KOPT-K1 (cell line): ENCODE measurements around the gene OGDH.
"Not testable (repeated sequence)": the region's sequence is repeated elsewhere in the genome, so short reads cannot be mapped to it uniquely, and the experiment has no call there.

Experiments used
- H3K27ac ChIP-seq: fragments of 200-600 bp; sonication (generic); 2 replicates; pipeline ENCODE4 v1.5.1; 2016; ENCODE audit warnings: antibody characterized with exemption, mild to moderate bottlenecking, low read depth, low read length; ENCODE audit not compliant: poor library complexity, severe bottlenecking
- H3K36me3 ChIP-seq: fragments of 200-600 bp; sonication (generic); 2 replicates; pipeline ENCODE4 v1.5.1; 2017; ENCODE audit warnings: antibody characterized with exemption, mild to moderate bottlenecking, low read length, moderate library complexity; ENCODE audit not compliant: insufficient read depth
- H3K9me3 ChIP-seq: fragments of 200-600 bp; sonication (generic); 2 replicates; pipeline ENCODE4 v1.5.1; 2017; ENCODE audit warnings: antibody characterized with exemption, low read length, mild to moderate bottlenecking; ENCODE audit not compliant: insufficient read depth, poor library complexity, severe bottlenecking

Gene OGDH

GRCh38 chr7:44606341-44607140 lies at the start of gene OGDH:
TSS of gene OGDH (plus strand) at chr7:44606627. CDS start at chr7:44624344, 17,717 bp downstream.
- H3K36me3 ChIP-seq, result 0 out of 2 replicates have a peak, but pooled peaks cover 6% of the 10 kb centered on the region

GRCh38 chr7:44557485-44557884 lies 48.9 kb upstream of the OGDH start:
- Histone ChIP-seq H3K36me3 (no peaks in the 10 kb centered on the region), H3K27ac (no peak overlapping the region), H3K9me3 (no peaks in the 10 kb centered on the region)

More at GRCh38 chr7:44606341-44607140, at the start of gene OGDH:
- no peaks in the 10 kb centered on the region for H3K9me3 ChIP-seq
- H3K27ac ChIP-seq, result peak within 1 kb of the TSS; percentile 80

- Histone ChIP-seq H3K36me3 (peaks cover 14% of the 10 kb centered on the region), H3K9me3 (no peaks in the 10 kb centered on the region), H3K27ac (no peak overlapping the region)
Measured at GRCh38 chr7:44559485-44559884, 46.9 kb upstream of the OGDH start.

GRCh38 chr7:44561481-44561880 lies 44.9 kb upstream of the OGDH start:
- peaks cover 34% of the 10 kb centered on the region for H3K36me3 ChIP-seq
- H3K9me3 ChIP-seq, result no peaks in the 10 kb centered on the region
- H3K27ac ChIP-seq, result no peak overlapping the region

GRCh38 chr7:44561962-44562621 lies 44.3 kb upstream of the OGDH start:
- no peak overlapping the region for H3K27ac ChIP-seq
- peaks cover 40% of the 10 kb centered on the region for H3K36me3 ChIP-seq
- no peaks in the 10 kb centered on the region for H3K9me3 ChIP-seq

- not testable (repeated sequence) for H3K27ac ChIP-seq, H3K9me3 ChIP-seq
- peaks cover 45% of the 10 kb centered on the region for H3K36me3 ChIP-seq
Measured at GRCh38 chr7:44562622-44562962, 43.8 kb upstream of the OGDH start.

GRCh38 chr7:44563171-44563679 lies 43.2 kb upstream of the OGDH start:
- Histone ChIP-seq H3K27ac (no peak overlapping the region), H3K36me3 (peaks cover 51% of the 10 kb centered on the region), H3K9me3 (no peaks in the 10 kb centered on the region)

- H3K36me3 ChIP-seq, result peaks cover 65% of the 10 kb centered on the region
- no peak overlapping the region for H3K27ac ChIP-seq
- H3K9me3 ChIP-seq, result no peaks in the 10 kb centered on the region
Measured at GRCh38 chr7:44564606-44565005, 41.8 kb upstream of the OGDH start.

GRCh38 chr7:44565097-44565794 lies 41.2 kb upstream of the OGDH start:
- Histone ChIP-seq H3K9me3 (no peaks in the 10 kb centered on the region), H3K36me3 (peaks cover 71% of the 10 kb centered on the region), H3K27ac (no peak overlapping the region)

- Histone ChIP-seq H3K36me3 (peaks cover 79% of the 10 kb centered on the region), H3K27ac (no peak overlapping the region), H3K9me3 (no peaks in the 10 kb centered on the region)
Measured at GRCh38 chr7:44565795-44566559, 40.5 kb upstream of the OGDH start.

GRCh38 chr7:44566680-44567079 lies 39.7 kb upstream of the OGDH start:
- Histone ChIP-seq H3K36me3 (peaks cover 86% of the 10 kb centered on the region), H3K9me3 (no peaks in the 10 kb centered on the region), H3K27ac (no peak overlapping the region)

GRCh38 chr7:44567884-44568283 lies 38.5 kb upstream of the OGDH start:
- peaks cover 98% of the 10 kb centered on the region for H3K36me3 ChIP-seq

GRCh38 chr7:44568771-44569560 lies 37.5 kb upstream of the OGDH start:
- H3K36me3 ChIP-seq, result peaks cover 90% of the 10 kb centered on the region

More at GRCh38 chr7:44567884-44568283, 38.5 kb upstream of the OGDH start:
- H3K27ac ChIP-seq, result no peak overlapping the region
- no peaks in the 10 kb centered on the region for H3K9me3 ChIP-seq

GRCh38 chr7:44569959-44570358 lies 36.5 kb upstream of the OGDH start:
- Histone ChIP-seq H3K27ac (no peak overlapping the region), H3K36me3 (peaks cover 84% of the 10 kb centered on the region), H3K9me3 (no peaks in the 10 kb centered on the region)

More at GRCh38 chr7:44568771-44569560, 37.5 kb upstream of the OGDH start:
- no peak overlapping the region for H3K27ac ChIP-seq
- H3K9me3 ChIP-seq, result no peaks in the 10 kb centered on the region
